A673 (cell line): ENCODE measurements around the gene RUNX2. TPM values are rescaled to one million over a fixed set of nuclear protein-coding genes. Genes with fewer than 3 reads are reported as not detected.

Experiments
- BruUV-seq: library from RNA; stranded (reverse); fragments of 400-500 nt; replicated peaks from 2 replicates; lab custom pipeline; 2021; lab: Mats Ljungman, UMichigan
- CTCF ChIA-PET: fragments of 300-600 bp; sonication (Branson Sonifier 250); formaldehyde crosslinking; loops from one replicate; lab custom pipeline; 2022; ENCODE audit warnings: antibody characterized with exemption; lab: Charles Lee
- POLR2A ChIA-PET: fragments of 300-600 bp; sonication (Branson Sonifier 250); formaldehyde crosslinking; loops from one replicate; lab custom pipeline; 2022; ENCODE audit warnings: antibody characterized with exemption; ENCODE audit not compliant: low non-redundant PET; lab: Charles Lee
- DNase-seq: peaks from one replicate; pipeline ENCODE4 v3.0.0-alpha.2; 2015; ENCODE audit warnings: low spot score
- H3K27ac ChIP-seq: fragments of 200-600 bp; sonication (generic); 2 replicates; pipeline ENCODE4 v1.5.1; 2016; ENCODE audit warnings: mixed run types, low read depth, mild to moderate bottlenecking, mixed read lengths, antibody characterized with exemption, low read length; ENCODE audit not compliant: poor library complexity, severe bottlenecking
- H3K27me3 ChIP-seq: fragments of 200-600 bp; sonication (generic); replicated peaks from 2 replicates; pipeline ENCODE4 v1.6.1; 2017; ENCODE audit warnings: mixed run types, low read depth, mild to moderate bottlenecking, mixed read lengths, antibody characterized with exemption, low read length; ENCODE audit not compliant: insufficient read depth, poor library complexity
- H3K36me3 ChIP-seq: fragments of 200-600 bp; sonication (generic); 2 replicates; pipeline ENCODE4 v1.6.1; 2016; ENCODE audit warnings: mixed run types, mild to moderate bottlenecking, mixed read lengths, antibody characterized with exemption, low read length; ENCODE audit not compliant: insufficient read depth, poor library complexity, severe bottlenecking
- H3K4me1 ChIP-seq: fragments of 200-600 bp; sonication (generic); 2 replicates; pipeline ENCODE4 v1.6.1; 2017; ENCODE audit warnings: mixed run types, mild to moderate bottlenecking, mixed read lengths, antibody characterized with exemption, low read length; ENCODE audit not compliant: insufficient read depth, poor library complexity, severe bottlenecking
- H3K4me3 ChIP-seq: fragments of 200-600 bp; sonication (generic); 2 replicates; pipeline ENCODE4 v1.5.1; 2016; ENCODE audit warnings: low read depth, mixed run types, mild to moderate bottlenecking, mixed read lengths, low read length; ENCODE audit not compliant: poor library complexity, severe bottlenecking
- H3K9me3 ChIP-seq: fragments of 200-600 bp; sonication (generic); 2 replicates; pipeline ENCODE4 v1.6.1; 2016; ENCODE audit warnings: mixed run types, low read depth, mild to moderate bottlenecking, mixed read lengths, antibody characterized with exemption, low read length; ENCODE audit not compliant: poor library complexity, severe bottlenecking
- CTCF ChIP-seq: fragments of 300-800, 200-600 bp; sonication (generic); conservative IDR thresholded peaks from 2 replicates; pipeline ENCODE4 v1.5.1; 2017; ENCODE audit warnings: low read depth, mild to moderate bottlenecking, antibody characterized with exemption, low read length, moderate library complexity, mixed read lengths
- EZH2 ChIP-seq: fragments of 200-600 bp; sonication (generic); IDR thresholded peaks from 2 replicates; pipeline ENCODE4 v1.6.1; 2017; ENCODE audit warnings: borderline replicate concordance, low read depth, mild to moderate bottlenecking, mixed read lengths, antibody characterized with exemption, low read length; ENCODE audit not compliant: poor library complexity, severe bottlenecking
- intact Hi-C: fragments of 100-400 bp; cut with micrococcal nuclease; formaldehyde crosslinking; loops from one replicate; pipeline ENCODE4 v1.10.0; 2022; ENCODE audit not compliant: unreplicated experiment
- total RNA-seq: library from RNA; stranded (reverse); gene quantifications from 2 replicates; pipeline ENCODE4 v1.2.3, GENCODE V29; 2021

Gene RUNX2
- total RNA-seq, 1 experiment from 2014 or later: 4.9 TPM

- ChIA-PET POLR2A (no interaction called here), CTCF (no interaction called here)
These were observed 110.0 kb downstream of the RUNX2 start for GRCh38 chr6:45438151-45438550.

GRCh38 chr6:45438849-45439406, 110.8 kb downstream of the RUNX2 start:
- POLR2A ChIA-PET: interaction anchor here (0.5 kb wide), 1 partner anchor 488 kb away, joined by 3 read pairs; no protein-coding TSS in a partner anchor
- Histone ChIP-seq H3K36me3 (no peaks in the 10 kb centered on the region), H3K27ac (no peak overlapping the region), H3K9me3 (no peaks in the 10 kb centered on the region), H3K4me1 (peaks cover 70% of the 10 kb centered on the region), H3K4me3 (no peak overlapping the region), H3K27me3 (no peaks in the 10 kb centered on the region)
- TF ChIP-seq EZH2 (no peak), CTCF (no peak)
- CTCF ChIA-PET: no interaction called here
- intact Hi-C loops: loop anchor here (10.0 kb wide), 2 partner anchors 166 to 486 kb away; no protein-coding TSS in a partner anchor
- DNase-seq: no peak
- BruUV-seq: no TSS peak

More at GRCh38 chr6:45438151-45438550, 110.0 kb downstream of the RUNX2 start:
- no peak for DNase-seq
- no peaks in the 10 kb centered on the region for H3K9me3 ChIP-seq
- no peak overlapping the region for H3K4me3 ChIP-seq
- BruUV-seq: no TSS peak
- TF ChIP-seq EZH2 (no peak), CTCF (no peak)
- H3K27ac ChIP-seq: peak overlapping the region; percentile 79
- no peaks in the 10 kb centered on the region for H3K27me3 ChIP-seq
- no peaks in the 10 kb centered on the region for H3K36me3 ChIP-seq
- H3K4me1 ChIP-seq: peaks cover 78% of the 10 kb centered on the region
- intact Hi-C loops: loop anchor here (10.0 kb wide), 2 partner anchors 167 to 487 kb away; no protein-coding TSS in a partner anchor

- Histone ChIP-seq H3K4me3 (no peak overlapping the region), H3K27me3 (no peaks in the 10 kb centered on the region), H3K36me3 (no peaks in the 10 kb centered on the region), H3K4me1 (peaks cover 66% of the 10 kb centered on the region), H3K9me3 (no peaks in the 10 kb centered on the region), H3K27ac (no peak overlapping the region)
- TF ChIP-seq CTCF: no peak
- no peak for TF ChIP-seq EZH2
- ChIA-PET CTCF (no interaction called here), POLR2A (interaction anchor here (0.5 kb wide), 1 partner anchor 488 kb away, joined by 3 read pairs; no protein-coding TSS in a partner anchor)
- intact Hi-C loops: loop anchor here (10.0 kb wide), 2 partner anchors 165 to 485 kb away; no protein-coding TSS in a partner anchor
- DNase-seq: no peak
- no TSS peak for BruUV-seq
These were observed 111.3 kb downstream of the RUNX2 start for GRCh38 chr6:45439459-45439858.
